GM04503 (cell line): ENCODE data around the gene TRIM49B.
"Not testable (repeated sequence)": the region's sequence is repeated elsewhere in the genome, so short reads cannot be mapped to it uniquely, and the experiment has no call there.

Experiments used
- DNase-seq: peaks from one replicate; pipeline ENCODE4 v3.0.0-alpha.2; 2012; ENCODE audit warnings: low read depth

Gene TRIM49B, protein sequence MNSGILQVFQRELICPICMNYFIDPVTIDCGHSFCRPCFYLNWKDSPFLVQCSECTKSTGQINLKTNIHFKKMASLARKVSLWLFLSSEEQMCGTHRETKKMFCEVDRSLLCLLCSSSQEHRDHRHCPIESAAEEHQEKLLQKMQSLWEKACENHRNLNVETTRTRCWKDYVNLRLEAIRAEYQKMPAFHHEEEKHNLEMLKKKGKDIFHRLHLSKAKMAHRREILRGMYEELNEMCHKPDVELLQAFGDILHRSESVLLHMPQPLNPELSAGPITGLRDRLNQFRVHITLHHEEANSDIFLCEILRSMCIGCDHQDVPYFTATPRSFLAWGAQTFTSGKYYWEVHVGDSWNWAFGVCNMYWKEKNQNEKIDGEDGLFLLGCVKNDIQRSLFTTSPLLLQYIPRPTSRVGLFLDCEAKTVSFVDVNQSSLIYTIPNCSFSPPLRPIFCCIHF

DNA sequence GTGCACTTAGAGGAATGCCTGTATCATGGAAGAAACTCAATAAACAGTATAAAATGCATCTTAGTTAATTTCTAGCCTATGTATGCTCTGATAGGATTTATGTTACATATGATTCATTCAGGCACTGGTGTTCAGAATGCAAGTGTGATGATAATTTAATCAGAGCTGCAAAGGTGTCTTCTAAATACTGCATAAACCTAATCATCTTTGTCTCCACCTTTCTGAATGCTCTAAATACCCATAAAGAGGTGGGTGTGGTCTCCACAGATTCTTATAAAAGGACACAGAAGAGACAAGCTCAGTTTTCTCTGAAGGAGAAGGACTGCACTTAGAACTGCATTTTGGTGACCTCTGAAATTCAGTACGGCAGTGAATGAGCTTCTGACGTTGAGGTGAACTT, at the start of gene TRIM49B:
Gene TRIM49B, plus strand, starts transcription at position 301 of the 400 bp plus-strand sequence. CDS start 2,777 bp downstream, outside the sequence.
- DNase-seq, result not testable (repeated sequence)

DNA sequence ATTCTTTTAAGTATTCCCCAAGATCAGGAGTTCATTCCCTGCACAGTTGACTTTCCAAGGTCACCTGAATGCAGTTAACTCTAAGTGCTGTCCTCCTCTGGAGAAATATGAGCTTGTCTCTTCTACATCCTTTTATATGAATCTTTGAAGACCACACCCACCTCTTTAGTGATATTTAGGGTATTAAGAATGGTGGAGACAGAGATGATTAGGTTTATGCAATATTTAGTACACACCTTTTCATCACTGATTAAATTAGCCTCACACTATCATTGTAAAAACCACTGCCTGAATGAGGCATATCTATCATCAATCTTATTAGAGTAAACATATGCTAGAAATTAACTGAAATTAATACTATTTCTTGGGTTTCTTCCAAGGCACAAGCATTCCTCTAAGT, 44.8 kb upstream of the TRIM49B start, which contains the start of gene TRIM51G:
Gene TRIM51G, minus strand, starts transcription at position 101 of the 400 bp plus-strand sequence. CDS start 2,190 bp downstream, outside the sequence.
- not testable (repeated sequence) for DNase-seq

DNA sequence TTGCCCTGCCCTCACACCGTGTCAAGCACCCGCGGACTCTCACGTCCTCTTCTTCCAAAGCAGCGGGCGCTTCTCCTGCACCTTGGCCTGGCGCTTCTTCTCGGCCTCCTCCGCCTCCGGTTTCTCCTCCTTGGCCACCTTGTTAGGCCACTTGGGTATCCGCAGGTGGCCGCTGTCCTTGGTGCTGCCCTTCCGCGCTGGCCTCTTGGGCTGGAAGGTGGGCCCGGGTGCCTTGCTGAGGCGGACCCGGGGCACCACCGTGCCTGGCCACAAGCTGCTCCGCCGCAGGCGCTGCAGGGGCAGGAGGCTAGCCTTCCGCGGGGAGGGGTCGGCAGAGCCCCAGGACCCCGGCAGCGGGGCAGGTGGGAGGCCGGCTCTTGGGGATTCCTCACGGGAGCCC, 19.6 kb downstream of the TRIM49B start:
- DNase-seq, result not testable (repeated sequence)

DNA sequence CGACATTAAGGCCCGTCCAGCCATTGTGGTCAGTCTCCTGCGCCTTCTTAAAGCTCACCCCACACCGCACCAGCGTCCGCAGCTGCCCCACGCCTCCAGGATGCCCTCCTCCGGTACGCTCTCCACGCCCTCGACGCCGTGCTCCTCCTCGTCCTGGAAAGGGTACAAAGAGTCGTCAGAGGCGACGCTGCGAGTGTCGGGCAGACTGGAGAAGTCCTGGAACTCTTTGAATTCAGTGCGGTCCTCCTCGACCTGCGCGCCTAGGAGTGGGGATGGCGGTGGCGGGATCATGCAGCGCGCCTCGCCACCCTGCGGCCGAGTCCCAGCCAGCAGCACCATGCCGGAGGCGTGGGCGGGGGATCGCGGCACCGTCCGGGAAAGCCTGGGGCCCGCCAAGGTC, 21.2 kb downstream of the TRIM49B start:
- not testable (repeated sequence) for DNase-seq

DNA sequence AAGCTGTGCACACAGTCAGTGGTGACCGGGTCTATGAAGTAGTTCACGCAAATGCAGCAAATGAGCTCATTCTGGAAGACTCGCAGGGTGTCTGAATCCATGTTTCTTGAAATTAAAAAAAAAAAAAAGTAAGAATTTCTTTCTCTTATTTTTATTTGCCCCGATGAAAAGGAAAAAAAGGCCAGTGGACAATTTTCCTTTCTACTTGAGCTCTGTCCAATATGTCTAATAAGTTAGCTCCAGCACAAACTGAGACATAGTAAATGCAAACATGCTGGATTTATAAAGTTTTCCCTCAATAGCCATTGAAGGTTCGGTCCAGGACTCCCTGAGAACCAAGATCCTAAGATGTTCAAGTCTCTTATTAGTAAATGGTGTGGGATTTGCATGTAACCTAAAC, 30.4 kb downstream of the TRIM49B start, which contains the start of gene TRIM64C:
Gene TRIM64C, minus strand, starts transcription at position 101 of the 400 bp plus-strand sequence. Its CDS starts 0 bp downstream, at position 101.
- not testable (repeated sequence) for DNase-seq

DNA sequence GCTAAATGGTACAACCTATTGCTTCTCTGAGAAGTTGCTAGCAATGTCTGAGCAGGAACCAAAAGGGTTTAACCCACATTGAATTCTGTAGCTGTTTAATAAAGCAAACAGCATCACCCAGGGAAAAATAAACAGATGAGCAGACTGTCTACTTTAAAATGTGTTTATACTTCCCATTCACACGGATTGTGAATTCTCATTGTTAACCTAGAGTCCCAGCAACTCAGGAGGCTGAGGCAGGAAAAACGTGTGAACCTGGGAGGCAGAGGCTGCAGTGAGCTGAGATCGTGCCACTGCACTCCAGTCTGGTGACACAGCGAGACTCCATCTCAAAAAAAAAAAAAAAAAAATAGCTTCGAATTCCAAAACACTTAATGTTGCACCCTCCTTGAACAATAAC, 41.3 kb downstream of the TRIM49B start:
- not testable (repeated sequence) for DNase-seq
